PC-9 (cell line): ENCODE measurements around the gene TRAPPC11.

ENCODE experiments used
- CTCF ChIP-seq: fragments of 200-600 bp; sonication (generic); conservative IDR thresholded peaks from 2 replicates; pipeline ENCODE4 v1.6.1; 2017; ENCODE audit warnings: mixed run types, antibody characterized with exemption, mild to moderate bottlenecking, moderate library complexity
- EZH2 ChIP-seq: fragments of 200-600 bp; sonication (generic); IDR thresholded peaks from 2 replicates; pipeline ENCODE4 v1.8.0; 2017; ENCODE audit warnings: antibody characterized with exemption, low read depth

GRCh38 chr4:183747380-183747779 is 88.3 kb downstream of the TRAPPC11 start:
- TF ChIP-seq CTCF (no peak), EZH2 (no peak)
